Natural killer cell (primary cell): ENCODE measurements around the gene IL1R2. TPM values are rescaled to one million over a fixed set of nuclear protein-coding genes. Genes with fewer than 3 reads are reported as not detected.

ENCODE experiments used
- ATAC-seq, 3 donors: fragments of 150-1000 bp in 2 of 3; fragments of 200-7000 bp in 1 of 3; cut with Tn5 transposase; 1 replicate in 1 of 3; 2 replicates in 2 of 3; pipeline ENCODE4 v1.10.0; 2021; ENCODE audit warnings: mild to moderate bottlenecking in 2 of 3, moderate library complexity in 2 of 3
- DNase-seq, 2 donors: peaks; one replicate each; pipeline versions ENCODE4 v3.0.0 to v3.0.0-alpha.2; 2013 to 2021; ENCODE audit warnings: mixed read lengths in 1 of 2
- H3K27ac ChIP-seq: one replicate; pipeline ENCODE4 v1.5.1; 2013; ENCODE audit warnings: mild to moderate bottlenecking, low read length
- H3K27me3 ChIP-seq: one replicate; pipeline ENCODE4 v1.6.1; 2013; ENCODE audit warnings: low read length; ENCODE audit not compliant: control insufficient read depth, insufficient read depth
- H3K36me3 ChIP-seq: one replicate; pipeline ENCODE4 v1.6.1; 2013; ENCODE audit warnings: low read length; ENCODE audit not compliant: control insufficient read depth, insufficient read depth
- H3K4me1 ChIP-seq: one replicate; pipeline ENCODE4 v1.6.1; 2013; ENCODE audit warnings: low read length; ENCODE audit not compliant: control insufficient read depth, insufficient read depth
- H3K4me3 ChIP-seq: one replicate; pipeline ENCODE4 v1.5.1; 2013; ENCODE audit warnings: low read length
- H3K9me3 ChIP-seq: one replicate; pipeline ENCODE4 v1.6.1; 2013; ENCODE audit warnings: low read length; ENCODE audit not compliant: control insufficient read depth, insufficient read depth
- H3K27ac Mint-ChIP-seq, 2 donors: one replicate each; pipeline ENCODE4 v1.8.0; 2022; ENCODE audit warnings: mild to moderate bottlenecking in 2 of 2, mixed read lengths in 2 of 2, moderate library complexity in 1 of 2
- H3K27me3 Mint-ChIP-seq, 2 donors: one replicate each; pipeline ENCODE4 v1.8.0; 2022; ENCODE audit warnings: low read depth in 2 of 2, mixed read lengths in 2 of 2
- H3K36me3 Mint-ChIP-seq: one replicate; pipeline ENCODE4 v1.8.0; 2022; ENCODE audit warnings: mixed read lengths
- H3K4me1 Mint-ChIP-seq, 2 donors: one replicate each; pipeline ENCODE4 v1.8.0; 2022; ENCODE audit warnings: mixed read lengths in 2 of 2
- H3K4me3 Mint-ChIP-seq: one replicate; pipeline ENCODE4 v1.8.0; 2022; ENCODE audit warnings: mild to moderate bottlenecking, moderate library complexity, mixed read lengths
- H3K9me3 Mint-ChIP-seq, 2 donors: one replicate each; pipeline ENCODE4 v1.8.0; 2022; ENCODE audit warnings: mixed read lengths in 2 of 2
- WGBS: methylation state at CpG from one replicate; pipeline ENCODE4 v1.1.7; 2013; ENCODE audit warnings: missing lambda C conversion rate; ENCODE audit not compliant: insufficient coverage; 5-methylcytosine and 5-hydroxymethylcytosine counted together
- intact Hi-C: fragments of 100-400 bp; cut with micrococcal nuclease; formaldehyde crosslinking; loops from one replicate; pipeline ENCODE4 v1.14.2; 2022
- total RNA-seq, 4 donors: library from RNA; stranded (reverse); fragments of 120-200 nt in 1 of 4; gene quantifications; one replicate each; pipeline versions ENCODE4 v1.2.3 to v1.2.4, GENCODE V29; 2013 to 2022
- TF ChIP-seq, protein P1 (sequence below): fragments of 200-600 bp; IDR thresholded peaks from one replicate; pipeline ENCODE4 v1.8.0; 2022; ENCODE audit warnings: antibody characterized with exemption

The IL1R2 gene
- total RNA-seq, 3 donors from 2014 or later (not counting 1 experiment from before 2014, with no cell fraction given) = 0.66 to 5.7 TPM; not detected in 1

DNA sequence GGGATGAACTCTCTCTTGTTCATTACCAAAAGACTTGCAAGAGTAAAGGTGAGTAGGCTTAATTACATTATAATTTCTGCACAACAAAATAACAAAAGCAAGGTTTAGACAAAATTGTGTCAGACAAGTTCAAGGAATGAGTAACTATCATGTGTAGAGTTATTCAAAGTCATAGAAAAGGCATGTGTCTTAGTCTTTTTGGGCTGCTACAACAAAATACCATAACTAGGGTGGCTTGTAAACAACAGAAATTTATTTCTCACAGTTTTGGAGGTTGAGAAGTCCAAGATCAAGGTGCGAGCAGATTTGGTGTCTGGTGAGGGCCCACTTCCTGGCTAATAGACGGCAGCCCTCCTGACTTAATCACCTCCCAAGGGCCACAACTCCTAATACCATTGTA, 37.6 kb downstream of the IL1R2 start:
- Mint-ChIP-seq H3K27ac (no peak overlapping the region), H3K4me1 (peaks cover 28% of the 10 kb centered on the region in 2 donors), H3K27me3 (peaks cover 31 to 76% of the 10 kb centered on the region in 2 donors), H3K4me3 (no peak overlapping the region), H3K36me3 (no peaks in the 10 kb centered on the region), H3K9me3 (no peaks in the 10 kb centered on the region)
- no peak for DNase-seq
- no peaks in the 10 kb centered on the region for H3K9me3 ChIP-seq
- ATAC-seq = no peak
- peaks cover 24% of the 10 kb centered on the region for H3K4me1 ChIP-seq
- WGBS = no CpG with 5 or more reads among the region's 2 CpGs
- TF ChIP-seq, protein P1, sequence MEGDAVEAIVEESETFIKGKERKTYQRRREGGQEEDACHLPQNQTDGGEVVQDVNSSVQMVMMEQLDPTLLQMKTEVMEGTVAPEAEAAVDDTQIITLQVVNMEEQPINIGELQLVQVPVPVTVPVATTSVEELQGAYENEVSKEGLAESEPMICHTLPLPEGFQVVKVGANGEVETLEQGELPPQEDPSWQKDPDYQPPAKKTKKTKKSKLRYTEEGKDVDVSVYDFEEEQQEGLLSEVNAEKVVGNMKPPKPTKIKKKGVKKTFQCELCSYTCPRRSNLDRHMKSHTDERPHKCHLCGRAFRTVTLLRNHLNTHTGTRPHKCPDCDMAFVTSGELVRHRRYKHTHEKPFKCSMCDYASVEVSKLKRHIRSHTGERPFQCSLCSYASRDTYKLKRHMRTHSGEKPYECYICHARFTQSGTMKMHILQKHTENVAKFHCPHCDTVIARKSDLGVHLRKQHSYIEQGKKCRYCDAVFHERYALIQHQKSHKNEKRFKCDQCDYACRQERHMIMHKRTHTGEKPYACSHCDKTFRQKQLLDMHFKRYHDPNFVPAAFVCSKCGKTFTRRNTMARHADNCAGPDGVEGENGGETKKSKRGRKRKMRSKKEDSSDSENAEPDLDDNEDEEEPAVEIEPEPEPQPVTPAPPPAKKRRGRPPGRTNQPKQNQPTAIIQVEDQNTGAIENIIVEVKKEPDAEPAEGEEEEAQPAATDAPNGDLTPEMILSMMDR = no peak
- no peak overlapping the region for H3K4me3 ChIP-seq
- no peak overlapping the region for H3K27ac ChIP-seq
- intact Hi-C loops = no loop called here
- no peaks in the 10 kb centered on the region for H3K27me3 ChIP-seq
- no peaks in the 10 kb centered on the region for H3K36me3 ChIP-seq

DNA sequence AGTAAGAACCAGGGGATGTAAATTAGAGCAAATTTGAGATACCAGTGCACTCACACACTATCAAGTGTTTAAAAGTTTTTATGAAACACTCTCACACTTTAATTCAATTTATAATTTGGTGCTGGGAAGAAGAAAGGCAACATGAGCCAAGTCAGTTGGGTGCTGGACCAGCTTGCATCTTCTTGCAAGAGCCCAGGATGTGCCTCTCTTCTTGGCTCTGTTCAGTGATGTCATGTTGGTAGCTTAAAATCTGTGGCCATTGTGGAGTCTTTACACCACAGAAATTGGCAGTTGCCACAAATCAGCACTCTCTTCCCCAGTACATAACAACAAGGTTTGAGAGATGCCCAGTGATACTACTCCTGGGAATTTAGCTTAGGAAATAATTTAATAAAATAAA, 38.2 kb downstream of the IL1R2 start:
- peaks cover 28% of the 10 kb centered on the region for H3K4me1 ChIP-seq
- DNase-seq (no peak), ATAC-seq (no peak)
- H3K27me3 Mint-ChIP-seq = peaks cover 31 to 71% of the 10 kb centered on the region in 2 donors
- H3K36me3 Mint-ChIP-seq = no peaks in the 10 kb centered on the region
- intact Hi-C loops = no loop called here
- TF ChIP-seq, protein P1 = no peak
- H3K27ac Mint-ChIP-seq = no peak overlapping the region
- H3K4me3 ChIP-seq = no peak overlapping the region
- H3K9me3 Mint-ChIP-seq = no peaks in the 10 kb centered on the region
- H3K27me3 ChIP-seq = no peaks in the 10 kb centered on the region
- H3K27ac ChIP-seq = no peak overlapping the region
- H3K4me1 Mint-ChIP-seq = peaks cover 33 to 34% of the 10 kb centered on the region in 2 donors
- no peaks in the 10 kb centered on the region for H3K9me3 ChIP-seq
- H3K36me3 ChIP-seq = no peaks in the 10 kb centered on the region
- H3K4me3 Mint-ChIP-seq = no peak overlapping the region

- no peak overlapping the region for H3K27ac ChIP-seq
- WGBS = 67% methylated on average over 1 of the region's 1 CpG
Measured at GRCh38 chr2:102030502-102030854, 38.7 kb downstream of the IL1R2 start.

More at GRCh38 chr2:102030502-102030854, 38.7 kb downstream of the IL1R2 start:
- no peak for DNase-seq
- Mint-ChIP-seq H3K36me3 (no peaks in the 10 kb centered on the region), H3K27ac (no peak overlapping the region), H3K4me3 (no peak overlapping the region), H3K9me3 (no peaks in the 10 kb centered on the region), H3K4me1 (peaks cover 36 to 37% of the 10 kb centered on the region in 2 donors), H3K27me3 (peaks cover 28 to 66% of the 10 kb centered on the region in 2 donors)
- no peak for ATAC-seq
- TF ChIP-seq, protein P1 = no peak
- H3K9me3 ChIP-seq = no peaks in the 10 kb centered on the region
- H3K27me3 ChIP-seq = no peaks in the 10 kb centered on the region
- intact Hi-C loops = no loop called here
- H3K36me3 ChIP-seq = no peaks in the 10 kb centered on the region
- H3K4me3 ChIP-seq = no peak overlapping the region
- peaks cover 30% of the 10 kb centered on the region for H3K4me1 ChIP-seq
